ENCODE data around the gene CCDC92. TPM values are rescaled to one million over a fixed set of nuclear protein-coding genes. Genes with fewer than 3 reads are reported as not detected.

CCDC92 gene
- polyA plus RNA-seq, 3 donors, result 4.4 to 11.6 (median 5.5) TPM

DNA sequence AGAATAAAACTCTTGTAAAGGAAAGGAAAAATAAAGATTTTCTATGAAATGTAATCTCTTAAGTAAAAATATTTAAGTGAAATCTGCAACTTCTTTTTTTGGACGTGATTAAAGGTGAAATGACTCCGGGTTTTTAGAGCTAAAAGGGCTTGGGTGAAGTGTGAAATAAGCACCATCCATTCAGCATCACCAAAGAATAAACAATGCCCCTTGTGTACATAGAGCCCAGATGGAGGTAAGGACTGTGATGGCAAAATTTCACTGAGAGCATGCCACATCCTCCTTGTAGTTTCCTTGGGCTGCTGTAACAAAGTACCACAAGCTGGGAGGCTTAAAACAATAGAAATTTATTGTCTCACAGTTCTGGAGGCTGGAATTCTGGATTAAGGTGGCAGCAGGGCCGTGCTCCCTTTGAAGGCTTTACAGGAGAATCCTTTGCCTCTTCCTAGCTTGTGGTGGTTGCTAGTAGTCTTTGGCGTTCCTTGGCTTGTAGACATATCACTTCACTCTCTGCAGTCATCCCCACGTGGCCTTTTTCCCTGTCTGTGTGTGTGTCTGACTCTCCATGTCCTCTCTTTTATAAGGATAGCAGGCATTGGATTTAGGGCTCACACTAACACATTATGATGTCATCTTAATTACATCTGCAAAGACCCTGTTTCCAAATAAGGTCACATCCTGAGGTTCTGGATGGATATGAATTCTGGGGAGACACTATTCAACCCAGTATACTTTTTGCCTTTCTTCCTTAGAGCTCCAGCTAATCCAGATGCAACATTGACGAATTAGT, 24.6 kb upstream of the CCDC92 start:
- no CpG with 5 or more reads among the region's 6 CpGs for WGBS (ENCODE audit: insufficient coverage)
- H3K4me2 ChIP-seq (replicated peaks; ENCODE audit: extremely low read depth, low read length, poor library complexity, severe bottlenecking), result no peak overlapping the region
- H3K36me3 ChIP-seq (replicated peaks in 1 of 2; ENCODE audit: control insufficient read depth in 1 of 2, insufficient read depth in 2 of 2, low read length in 2 of 2), result peaks cover 12 to 64% of the 10 kb centered on the region in 2 donors
- Mint-ChIP-seq H3K9me3 (no peaks in the 10 kb centered on the region), H3K36me3 (peaks cover 31 to 36% of the 10 kb centered on the region in 2 donors), H3K4me3 (no peak overlapping the region), H3K27me3 (ENCODE audit: low read depth in 3 of 3) (no peaks in the 10 kb centered on the region), H3K4me1 (no peaks in the 10 kb centered on the region), H3K27ac (peak overlapping the region in 1 of 7 donors; percentile 37)
- TF ChIP-seq, protein P1, sequence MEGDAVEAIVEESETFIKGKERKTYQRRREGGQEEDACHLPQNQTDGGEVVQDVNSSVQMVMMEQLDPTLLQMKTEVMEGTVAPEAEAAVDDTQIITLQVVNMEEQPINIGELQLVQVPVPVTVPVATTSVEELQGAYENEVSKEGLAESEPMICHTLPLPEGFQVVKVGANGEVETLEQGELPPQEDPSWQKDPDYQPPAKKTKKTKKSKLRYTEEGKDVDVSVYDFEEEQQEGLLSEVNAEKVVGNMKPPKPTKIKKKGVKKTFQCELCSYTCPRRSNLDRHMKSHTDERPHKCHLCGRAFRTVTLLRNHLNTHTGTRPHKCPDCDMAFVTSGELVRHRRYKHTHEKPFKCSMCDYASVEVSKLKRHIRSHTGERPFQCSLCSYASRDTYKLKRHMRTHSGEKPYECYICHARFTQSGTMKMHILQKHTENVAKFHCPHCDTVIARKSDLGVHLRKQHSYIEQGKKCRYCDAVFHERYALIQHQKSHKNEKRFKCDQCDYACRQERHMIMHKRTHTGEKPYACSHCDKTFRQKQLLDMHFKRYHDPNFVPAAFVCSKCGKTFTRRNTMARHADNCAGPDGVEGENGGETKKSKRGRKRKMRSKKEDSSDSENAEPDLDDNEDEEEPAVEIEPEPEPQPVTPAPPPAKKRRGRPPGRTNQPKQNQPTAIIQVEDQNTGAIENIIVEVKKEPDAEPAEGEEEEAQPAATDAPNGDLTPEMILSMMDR (IDR thresholded peaks at IDR 0.05), result no peak
- H3K4me1 ChIP-seq (ENCODE audit: control insufficient read depth in 1 of 2, insufficient read depth in 2 of 2, low read length in 2 of 2), result no peaks in the 10 kb centered on the region
- no peaks in the 10 kb centered on the region for H3K9me3 ChIP-seq (replicated peaks in 1 of 2; ENCODE audit: control insufficient read depth in 1 of 2, insufficient read depth in 1 of 2, low read length in 2 of 2)
- no peak for DNase-seq
- no peaks in the 10 kb centered on the region for H3K27me3 ChIP-seq (ENCODE audit: control insufficient read depth in 2 of 2, insufficient read depth in 2 of 2, low read length in 2 of 2)
- no peak overlapping the region for H3K27ac ChIP-seq (ENCODE audit: low read depth in 1 of 2, low read length in 2 of 2)
- no peak overlapping the region for H3K4me3 ChIP-seq (replicated peaks in 1 of 3; ENCODE audit: low read depth in 2 of 3, low read length in 3 of 3)
- no peaks in the 10 kb centered on the region for H3K79me2 ChIP-seq (ENCODE audit: insufficient read depth, low read length)
- no peak overlapping the region for H2AFZ ChIP-seq (ENCODE audit: insufficient read depth, low read depth, low read length, poor library complexity, severe bottlenecking)
- H4K20me1 ChIP-seq (ENCODE audit: insufficient read depth, low read length), result no peaks in the 10 kb centered on the region
- H3K9ac ChIP-seq (ENCODE audit: insufficient read depth, low read length, poor library complexity, severe bottlenecking), result no peak overlapping the region
- intact Hi-C loops (cut with micrococcal nuclease), result no loop called here

DNA sequence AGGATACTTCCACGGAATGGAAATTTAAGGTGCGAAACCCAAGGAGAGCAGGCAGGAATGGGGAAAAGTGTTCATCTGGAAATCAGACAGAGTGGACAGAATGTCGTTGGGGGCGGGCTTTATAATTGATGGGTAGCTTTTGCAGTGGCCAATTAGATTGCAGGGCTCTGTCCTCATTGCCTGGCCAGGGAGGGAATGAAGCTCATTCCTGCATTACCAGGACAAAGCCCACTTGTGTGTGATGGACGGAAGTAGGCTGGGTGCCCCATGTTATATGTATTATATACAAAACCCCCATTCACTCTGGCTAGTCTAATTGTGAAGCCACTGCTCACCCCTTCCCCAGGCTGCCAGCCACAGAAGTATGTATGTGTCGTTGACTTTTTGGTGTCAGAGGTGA, 23.9 kb upstream of the CCDC92 start:
- WGBS (ENCODE audit: insufficient coverage), result 100% methylated on average over 4 of the region's 6 CpGs
- H3K4me3 Mint-ChIP-seq, result no peak overlapping the region

More for the DNA sequence above, 23.9 kb upstream of the CCDC92 start:
- Histone ChIP-seq H2AFZ (ENCODE audit: insufficient read depth, low read depth, low read length, poor library complexity, severe bottlenecking) (no peak overlapping the region), H3K36me3 (replicated peaks in 1 of 2; ENCODE audit: control insufficient read depth in 1 of 2, insufficient read depth in 2 of 2, low read length in 2 of 2) (peaks cover 12 to 65% of the 10 kb centered on the region in 2 donors), H3K27me3 (ENCODE audit: control insufficient read depth in 2 of 2, insufficient read depth in 2 of 2, low read length in 2 of 2) (no peaks in the 10 kb centered on the region), H3K4me1 (ENCODE audit: control insufficient read depth in 1 of 2, insufficient read depth in 2 of 2, low read length in 2 of 2) (no peaks in the 10 kb centered on the region), H3K4me2 (replicated peaks; ENCODE audit: extremely low read depth, low read length, poor library complexity, severe bottlenecking) (no peak overlapping the region), H3K9ac (ENCODE audit: insufficient read depth, low read length, poor library complexity, severe bottlenecking) (no peak overlapping the region), H3K9me3 (replicated peaks in 1 of 2; ENCODE audit: control insufficient read depth in 1 of 2, insufficient read depth in 1 of 2, low read length in 2 of 2) (no peaks in the 10 kb centered on the region), H3K79me2 (ENCODE audit: insufficient read depth, low read length) (no peaks in the 10 kb centered on the region), H3K27ac (ENCODE audit: low read depth in 1 of 2, low read length in 2 of 2) (no peak overlapping the region), H4K20me1 (ENCODE audit: insufficient read depth, low read length) (no peaks in the 10 kb centered on the region), H3K4me3 (replicated peaks in 1 of 3; ENCODE audit: low read depth in 2 of 3, low read length in 3 of 3) (no peak overlapping the region)
- intact Hi-C loops (cut with micrococcal nuclease), result no loop called here
- TF ChIP-seq, protein P1 (IDR thresholded peaks at IDR 0.05), result no peak
- Mint-ChIP-seq H3K36me3 (peaks cover 31 to 40% of the 10 kb centered on the region in 2 donors), H3K9me3 (no peaks in the 10 kb centered on the region), H3K27ac (peak overlapping the region in 1 of 7 donors; percentile 28), H3K27me3 (ENCODE audit: low read depth in 3 of 3) (no peaks in the 10 kb centered on the region), H3K4me1 (no peaks in the 10 kb centered on the region)
- DNase-seq, result no peak

Data from CD14-positive monocyte (primary cell).